ENCODE data around the gene TACC3. TPM values are rescaled to one million over a fixed set of nuclear protein-coding genes. Genes with fewer than 3 reads are reported as not detected.

Gene TACC3
- total RNA-seq, 1 donor from 2014 or later, result 15.9 TPM

- Mint-ChIP-seq H3K27ac (ENCODE audit: unreplicated experiment) (no peak overlapping the region), H3K9me3 (ENCODE audit: low read depth) (no peaks in the 10 kb centered on the region), H3K36me3 (ENCODE audit: low read depth) (no peaks in the 10 kb centered on the region), H3K4me3 (ENCODE audit: unreplicated experiment) (peak overlapping the region; percentile 12), H3K4me1 (ENCODE audit: low read depth) (peaks cover 9% of the 10 kb centered on the region), H3K27me3 (ENCODE audit: low read depth) (no peaks in the 10 kb centered on the region)
- peak; percentile 66 for TF ChIP-seq CTCF (IDR thresholded peaks at IDR 0.05)
- DNase-seq (ENCODE audit: low spot score), result no peak
Observed at GRCh38 chr4:1777822-1778641, 56.7 kb downstream of the TACC3 start.

GRCh38 chr4:1778642-1779392 lies 57.5 kb downstream of the TACC3 start:
- Mint-ChIP-seq H3K27me3 (ENCODE audit: low read depth) (no peaks in the 10 kb centered on the region), H3K36me3 (ENCODE audit: low read depth) (no peaks in the 10 kb centered on the region), H3K27ac (ENCODE audit: unreplicated experiment) (no peak overlapping the region), H3K4me3 (ENCODE audit: unreplicated experiment) (no peak overlapping the region), H3K9me3 (ENCODE audit: low read depth) (no peaks in the 10 kb centered on the region), H3K4me1 (ENCODE audit: low read depth) (peaks cover 9% of the 10 kb centered on the region)
- DNase-seq (ENCODE audit: low spot score), result no peak
- no peak for TF ChIP-seq CTCF (IDR thresholded peaks at IDR 0.05)

GRCh38 chr4:1779588-1780382 lies 58.5 kb downstream of the TACC3 start:
- Mint-ChIP-seq H3K4me3 (ENCODE audit: unreplicated experiment) (no peak overlapping the region), H3K27ac (ENCODE audit: unreplicated experiment) (no peak overlapping the region), H3K36me3 (ENCODE audit: low read depth) (no peaks in the 10 kb centered on the region), H3K9me3 (ENCODE audit: low read depth) (no peaks in the 10 kb centered on the region), H3K4me1 (ENCODE audit: low read depth) (peaks cover 9% of the 10 kb centered on the region), H3K27me3 (ENCODE audit: low read depth) (no peaks in the 10 kb centered on the region)
- TF ChIP-seq CTCF (IDR thresholded peaks at IDR 0.05), result no peak
- no peak for DNase-seq (ENCODE audit: low spot score)

GRCh38 chr4:1780435-1780834 lies 59.1 kb downstream of the TACC3 start:
- DNase-seq (ENCODE audit: low spot score), result no peak
- Mint-ChIP-seq H3K27ac (ENCODE audit: unreplicated experiment) (no peak overlapping the region), H3K4me3 (ENCODE audit: unreplicated experiment) (no peak overlapping the region), H3K36me3 (ENCODE audit: low read depth) (no peaks in the 10 kb centered on the region), H3K9me3 (ENCODE audit: low read depth) (no peaks in the 10 kb centered on the region), H3K27me3 (ENCODE audit: low read depth) (no peaks in the 10 kb centered on the region), H3K4me1 (ENCODE audit: low read depth) (peaks cover 9% of the 10 kb centered on the region)
- no peak for TF ChIP-seq CTCF (IDR thresholded peaks at IDR 0.05)

GRCh38 chr4:1783015-1783414 lies 61.7 kb downstream of the TACC3 start:
- Mint-ChIP-seq H3K27ac (ENCODE audit: unreplicated experiment) (no peak overlapping the region), H3K9me3 (ENCODE audit: low read depth) (no peaks in the 10 kb centered on the region), H3K4me3 (ENCODE audit: unreplicated experiment) (no peak overlapping the region), H3K36me3 (ENCODE audit: low read depth) (no peaks in the 10 kb centered on the region), H3K27me3 (ENCODE audit: low read depth) (no peaks in the 10 kb centered on the region), H3K4me1 (ENCODE audit: low read depth) (peaks cover 6% of the 10 kb centered on the region)
- DNase-seq (ENCODE audit: low spot score), result no peak
- TF ChIP-seq CTCF (IDR thresholded peaks at IDR 0.05), result no peak
